NCI-H146 treated with DMSO at 0.1 percent for 48 hours (cell line): ENCODE measurements around the gene ADAMTS3.
A peak's percentile ranks its signal among the peaks of the same experiment; 100 is the strongest.

Experiments
- DNase-seq: peaks from one replicate; lab custom pipeline; 2025; ENCODE audit not compliant: unreplicated experiment; lab: John Stamatoyannopoulos, UW

Gene ADAMTS3

DNA sequence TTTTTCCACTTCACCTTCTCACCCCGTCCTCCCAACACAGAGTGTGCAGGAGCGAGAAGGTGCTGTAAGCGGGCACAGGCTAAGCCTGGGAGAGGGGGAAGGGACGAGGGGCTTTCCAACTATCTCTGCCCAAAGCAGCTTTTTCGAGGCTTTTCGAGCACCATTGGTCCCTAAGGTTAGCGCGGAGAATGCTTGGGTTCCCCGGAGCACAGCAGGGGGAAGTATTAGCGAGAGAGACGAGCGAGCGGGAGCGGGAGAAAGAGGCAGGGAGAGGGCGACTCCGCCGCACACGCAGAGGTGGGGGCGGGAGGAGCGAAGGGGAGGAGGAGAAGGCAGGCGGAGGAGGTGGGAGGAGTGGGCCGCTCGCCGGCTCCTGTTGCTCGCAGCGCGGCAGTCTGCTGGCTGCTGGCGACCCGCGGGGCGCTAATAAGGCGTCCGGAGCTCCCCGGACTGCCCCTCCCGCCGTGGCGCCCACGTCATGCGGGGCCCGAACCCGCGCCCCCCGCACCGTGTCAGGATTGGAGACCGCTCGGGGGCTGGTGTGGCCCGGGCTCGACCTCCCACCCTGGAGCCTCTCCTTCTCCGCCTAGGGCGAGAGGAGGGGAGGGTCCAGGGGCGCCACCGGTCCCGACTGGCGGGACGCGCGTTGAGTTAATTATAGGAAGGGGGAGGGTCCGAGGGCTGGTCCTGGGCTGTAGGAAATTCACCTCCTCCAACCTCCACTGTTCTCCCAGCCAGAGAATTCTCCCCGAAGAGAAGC lies at the start of gene ADAMTS3:
Gene ADAMTS3, minus strand, starts transcription at position 263 of the 760 bp plus-strand sequence. CDS start 459 bp downstream, outside the sequence.
- DNase-seq = peak; percentile 30

DNA sequence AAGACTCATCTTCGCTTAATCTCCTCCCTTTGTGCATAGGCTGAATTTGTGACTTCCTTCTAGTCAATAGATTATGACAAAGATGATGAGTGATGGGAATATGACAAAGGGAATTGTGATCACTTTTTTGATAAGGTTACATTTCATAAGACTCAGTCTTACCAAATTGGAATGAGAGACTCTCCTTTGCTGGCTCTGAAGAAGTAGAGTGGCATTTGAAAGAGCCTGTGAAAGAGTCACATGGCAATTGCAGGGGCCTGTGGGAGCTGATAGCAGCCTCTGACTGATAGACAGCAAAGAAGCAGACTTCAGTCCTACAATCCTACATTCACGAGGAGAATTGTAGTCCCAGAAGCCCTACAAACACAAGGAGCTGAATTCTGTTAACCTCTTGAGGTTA lies 44.9 kb upstream of the ADAMTS3 start:
- no peak for DNase-seq

DNA sequence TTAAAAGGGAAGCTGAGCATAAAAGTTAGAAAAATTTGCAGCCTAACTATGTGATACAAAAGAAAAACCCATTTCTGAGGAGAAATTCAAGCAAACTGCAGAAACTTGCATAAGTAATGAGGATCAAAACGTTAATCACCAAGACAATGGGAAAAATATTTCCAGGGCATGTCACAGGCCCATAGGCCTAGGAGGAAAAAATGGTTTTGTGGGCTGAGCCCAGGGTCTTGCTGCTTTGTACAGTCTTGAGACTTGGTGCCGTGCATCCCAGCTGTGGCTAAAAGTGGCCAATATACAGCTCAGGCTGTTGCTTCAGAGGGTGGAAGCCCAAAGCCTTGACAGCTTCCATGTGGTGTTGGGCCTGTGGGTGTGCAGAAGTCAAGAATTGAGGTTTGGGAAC lies 37.7 kb upstream of the ADAMTS3 start:
- DNase-seq = no peak

GRCh38 chr4:72604324-72604723 lies 35.3 kb upstream of the ADAMTS3 start:
- no peak for DNase-seq

DNA sequence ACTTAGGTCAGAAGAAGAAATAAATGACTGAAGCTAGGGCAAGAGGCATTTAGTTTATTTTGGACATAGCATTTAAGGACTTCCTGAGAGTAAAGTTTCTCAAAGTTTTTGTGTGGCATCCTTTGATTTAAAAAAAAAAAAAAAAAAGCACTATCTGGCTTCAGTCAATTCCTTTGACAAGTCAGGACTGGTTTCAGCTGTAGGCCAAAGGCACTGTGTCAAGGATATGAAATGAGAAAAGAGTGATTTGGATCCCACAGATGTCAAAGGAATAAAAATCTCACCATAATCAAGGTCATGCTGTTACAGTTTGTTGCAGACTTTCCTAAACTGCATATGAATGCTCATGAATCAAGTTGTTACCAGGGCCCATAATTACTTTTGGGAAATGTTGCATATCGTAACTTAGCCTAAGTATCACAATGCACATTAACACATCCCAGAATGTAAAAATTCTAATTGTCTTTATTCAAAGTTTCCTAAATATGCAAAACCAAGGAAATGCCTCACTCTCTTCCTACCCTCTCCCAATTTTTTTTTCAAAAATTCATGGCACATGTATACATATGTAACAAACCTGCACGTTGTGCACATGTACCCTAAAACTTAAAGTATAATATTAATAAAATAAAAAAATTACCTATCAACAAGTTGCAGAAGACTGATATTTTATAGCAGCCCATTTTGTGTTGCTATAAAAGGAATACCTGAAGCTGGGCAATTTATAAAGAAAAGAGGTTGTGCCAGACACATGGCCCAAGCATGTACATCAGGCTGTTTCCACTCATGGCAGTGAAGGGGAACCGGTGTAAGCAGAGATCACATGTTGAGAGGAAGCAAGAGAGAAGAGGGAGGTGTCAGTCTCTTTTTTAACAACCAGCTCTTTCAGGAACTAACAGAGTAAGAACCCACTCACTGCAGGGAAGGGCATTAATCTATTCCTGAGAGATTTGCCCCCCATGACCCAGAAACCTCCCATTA lies 33.7 kb upstream of the ADAMTS3 start:
- DNase-seq = no peak

GRCh38 chr4:72591547-72592454 lies 22.8 kb upstream of the ADAMTS3 start:
- DNase-seq = no peak

GRCh38 chr4:72587334-72587733 lies 18.3 kb upstream of the ADAMTS3 start:
- no peak for DNase-seq

DNA sequence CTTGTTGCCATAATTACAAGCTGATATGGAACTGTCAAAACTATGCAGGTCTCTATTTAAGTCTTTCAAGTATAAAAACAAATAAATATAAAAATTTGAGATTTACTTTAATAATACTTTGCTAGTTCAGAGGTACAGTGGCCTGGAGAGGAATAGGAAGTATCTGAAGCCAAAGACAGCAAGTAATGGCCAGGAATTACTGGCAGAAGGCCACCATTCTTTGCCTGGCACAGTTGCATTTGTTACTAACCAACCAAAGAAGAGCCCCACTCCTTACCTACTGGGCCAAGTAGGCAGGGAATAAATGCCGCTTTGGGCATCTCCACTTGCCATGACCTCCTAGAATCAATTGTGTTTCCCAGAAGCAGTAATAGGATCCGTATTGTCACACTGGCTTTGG lies 13.8 kb upstream of the ADAMTS3 start:
- DNase-seq = no peak

DNA sequence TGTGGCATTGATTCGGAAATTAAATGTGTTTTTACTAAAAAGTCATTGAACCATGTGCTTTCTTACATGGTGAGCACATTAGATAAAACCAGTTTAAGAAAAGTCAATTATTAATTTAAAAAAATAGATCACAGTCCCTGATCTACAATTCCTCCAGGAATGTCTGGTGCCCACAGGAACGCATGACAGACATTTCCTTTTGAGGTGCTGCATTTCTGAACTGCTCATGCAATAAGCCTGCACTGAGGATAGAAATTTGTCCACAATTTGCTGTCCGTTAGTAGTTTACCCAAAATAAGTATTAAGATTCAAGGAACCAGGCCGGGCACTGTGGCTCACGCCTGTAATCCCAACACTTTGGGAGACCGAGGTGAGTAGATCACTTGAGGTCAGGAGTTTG lies 8.2 kb upstream of the ADAMTS3 start:
- DNase-seq = no peak

DNA sequence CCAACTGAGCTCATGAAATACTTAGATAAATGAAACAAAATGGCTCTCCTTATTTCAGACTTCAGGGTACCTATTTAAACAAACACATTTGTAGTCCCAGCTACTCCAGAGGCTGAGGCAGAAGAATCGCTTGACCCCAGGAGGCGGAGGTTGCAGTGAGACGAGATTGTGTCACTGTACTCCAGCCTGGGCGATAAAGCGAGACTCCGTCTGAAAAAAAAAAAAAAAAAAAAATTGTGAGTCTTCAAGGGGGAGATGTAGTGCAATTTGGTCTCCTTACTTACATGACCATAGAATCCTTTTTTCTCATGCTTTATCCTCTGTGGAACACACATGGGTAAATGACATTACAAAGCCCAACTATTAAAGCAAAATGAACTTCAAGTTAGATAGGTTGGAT lies 2.3 kb upstream of the ADAMTS3 start:
- DNase-seq = no peak

- no peak for DNase-seq
These were observed 756 bp upstream of the ADAMTS3 start for GRCh38 chr4:72569719-72570235.

- DNase-seq = no peak
These were observed 973 bp downstream of the ADAMTS3 start for GRCh38 chr4:72567821-72568675.

DNA sequence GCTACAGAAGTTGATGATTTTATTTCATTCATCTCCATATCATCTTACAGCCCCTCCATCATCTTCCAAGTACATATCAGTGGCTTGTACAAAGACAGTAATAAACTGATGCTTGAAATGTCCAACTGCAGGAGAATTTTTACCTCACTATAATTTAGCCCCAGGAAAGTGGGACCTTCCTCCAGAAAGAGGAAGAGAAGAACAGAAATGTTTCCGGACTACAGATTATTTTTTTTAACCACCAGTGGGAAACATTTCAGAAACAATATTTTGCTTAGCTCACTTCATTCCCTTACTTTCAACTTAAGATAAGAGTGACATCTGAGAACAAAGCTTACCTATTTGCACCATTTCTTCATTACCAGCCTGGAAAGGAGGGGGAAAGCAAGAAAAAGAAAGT lies 2.0 kb downstream of the ADAMTS3 start:
- DNase-seq = no peak

DNA sequence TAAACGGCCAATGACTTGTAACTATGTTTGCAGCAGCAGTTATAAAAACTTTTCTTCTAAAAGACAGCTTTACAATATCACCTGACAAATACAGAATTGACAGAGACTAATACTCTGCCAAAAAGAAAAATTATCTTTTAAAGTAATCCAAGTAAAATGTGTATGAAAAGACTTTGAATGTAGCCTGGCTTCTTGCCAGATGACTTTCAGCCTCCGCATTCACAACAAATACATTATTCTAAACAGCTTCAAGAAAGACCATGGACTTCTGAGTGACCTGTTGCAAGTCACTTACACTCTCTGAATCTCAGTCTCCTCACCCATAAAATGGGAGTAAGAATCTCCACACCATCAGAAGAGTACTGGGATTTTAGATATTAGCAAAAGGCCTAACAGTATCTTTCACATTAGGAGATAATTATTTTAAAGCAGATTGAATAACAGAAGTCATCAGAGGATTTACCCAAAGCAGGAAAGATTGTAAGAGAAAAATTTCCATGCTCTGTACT lies 2.5 kb downstream of the ADAMTS3 start:
- no peak for DNase-seq

DNA sequence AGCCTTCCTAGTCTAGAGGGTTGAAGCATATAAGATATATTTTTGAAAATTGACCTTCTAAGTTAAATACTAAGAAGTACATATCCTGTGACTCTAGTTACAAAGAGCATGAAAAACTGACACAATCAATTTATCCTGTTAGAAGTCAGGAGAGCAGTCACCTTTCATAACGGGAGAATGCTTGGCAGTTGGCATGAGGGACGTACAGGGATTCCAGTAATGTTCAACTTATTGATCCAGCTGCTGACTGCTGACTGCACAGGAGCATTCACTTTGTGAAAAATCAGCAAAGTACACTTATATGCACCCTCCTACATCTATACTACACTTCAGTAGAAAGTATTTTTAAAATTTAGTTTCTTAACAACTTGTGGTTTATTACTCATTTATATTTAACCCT lies 4.2 kb downstream of the ADAMTS3 start:
- DNase-seq = no peak

GRCh38 chr4:72564184-72564583 lies 4.8 kb downstream of the ADAMTS3 start:
- DNase-seq = no peak

DNA sequence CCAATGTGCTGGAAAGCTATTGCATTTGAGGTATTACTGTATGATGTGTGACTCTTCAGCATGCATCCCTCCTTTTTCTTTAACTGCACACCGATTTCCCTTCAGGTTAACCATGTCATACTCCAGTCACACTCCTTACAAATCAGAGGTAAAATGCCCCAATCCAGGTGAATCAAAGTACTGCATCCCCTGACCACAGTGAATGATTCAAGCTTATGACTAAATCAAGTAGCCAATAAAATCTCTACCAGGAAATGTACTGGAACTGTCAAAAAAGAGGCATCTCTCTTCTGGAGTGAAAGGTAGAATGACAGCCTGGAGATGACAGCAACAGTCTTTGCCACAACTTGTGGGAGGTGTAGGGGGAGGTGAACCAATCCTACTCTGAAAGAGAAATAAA lies 10.4 kb downstream of the ADAMTS3 start:
- no peak for DNase-seq

- no peak for DNase-seq
These were observed 12.0 kb downstream of the ADAMTS3 start for GRCh38 chr4:72557021-72557420.

DNA sequence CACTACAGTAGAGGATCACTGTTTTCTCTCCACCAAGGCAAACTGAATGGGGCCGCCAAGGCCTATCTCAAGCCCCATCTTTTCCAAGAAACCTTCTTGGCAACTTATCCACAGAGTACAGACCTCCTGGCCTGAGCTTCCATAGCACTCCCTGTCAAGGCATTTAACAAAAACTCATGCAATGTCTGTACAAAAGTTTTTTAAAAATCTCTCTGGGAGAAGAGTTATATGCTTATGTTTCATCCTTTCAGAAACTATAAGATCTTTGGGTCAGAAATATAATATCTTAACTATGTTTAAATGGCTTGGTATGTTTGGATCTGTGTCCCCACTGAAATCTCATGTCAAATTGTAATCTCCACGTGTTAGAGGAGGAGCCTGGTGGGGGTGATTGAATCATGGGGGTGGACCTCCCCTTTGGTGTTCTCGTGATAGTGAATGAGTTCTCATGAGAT lies 13.6 kb downstream of the ADAMTS3 start:
- no peak for DNase-seq
